VCaP (cell line): ENCODE measurements around the gene WDR37.

ENCODE experiments used
- H3K27ac ChIP-seq: fragments of 450-650 bp; 2 replicates; pipeline ENCODE4 v1.5.1; 2017
- CTCF ChIP-seq: fragments of 450-650 bp; conservative IDR thresholded peaks from 2 replicates; pipeline ENCODE4 v1.5.1; 2017; ENCODE audit warnings: mild to moderate bottlenecking, moderate library complexity

Gene WDR37

GRCh38 chr10:1180071-1180730 lies 124.0 kb downstream of the WDR37 start:
- TF ChIP-seq CTCF, result no peak
- no peak overlapping the region for H3K27ac ChIP-seq

DNA sequence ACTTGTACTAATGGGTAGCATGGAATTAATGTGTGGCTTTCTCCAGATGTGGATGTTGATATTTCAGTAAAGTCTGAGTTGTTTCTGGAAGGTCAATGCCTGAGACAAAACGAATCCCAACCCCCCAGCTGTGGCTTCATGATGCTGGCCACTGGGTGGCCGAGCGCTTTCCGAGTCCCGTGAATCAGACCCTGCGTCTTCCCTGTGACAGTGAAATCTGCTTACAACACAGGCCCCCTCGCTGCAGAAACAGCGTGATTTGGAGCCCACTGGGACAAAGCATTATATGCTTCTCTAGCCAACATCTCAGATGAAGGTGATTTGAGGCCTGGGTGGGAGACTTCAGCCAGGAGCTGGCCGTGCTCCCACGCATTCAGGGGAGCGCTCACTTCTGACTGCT lies 124.7 kb downstream of the WDR37 start:
- no peak for TF ChIP-seq CTCF
- no peak overlapping the region for H3K27ac ChIP-seq
